HT-29 (cell line): ENCODE measurements around the gene MIDN. TPM values are rescaled to one million over a fixed set of nuclear protein-coding genes. Genes with fewer than 3 reads are reported as not detected.
A peak's percentile ranks its signal among the peaks of the same experiment; 100 is the strongest.

Experiments
- DNase-seq: peaks from one replicate; pipeline ENCODE4 v3.0.0-alpha.2; 2015; ENCODE audit warnings: low spot score
- total RNA-seq: library from RNA; depleted of rRNA; stranded (reverse); fragments of >200 nt; shearing (Covaris generic); gene quantifications from 2 replicates; pipeline ENCODE4 v1.2.3, GENCODE V29; 2014

Gene MIDN
- total RNA-seq, 1 experiment from 2014 or later = 38.6 TPM

DNA sequence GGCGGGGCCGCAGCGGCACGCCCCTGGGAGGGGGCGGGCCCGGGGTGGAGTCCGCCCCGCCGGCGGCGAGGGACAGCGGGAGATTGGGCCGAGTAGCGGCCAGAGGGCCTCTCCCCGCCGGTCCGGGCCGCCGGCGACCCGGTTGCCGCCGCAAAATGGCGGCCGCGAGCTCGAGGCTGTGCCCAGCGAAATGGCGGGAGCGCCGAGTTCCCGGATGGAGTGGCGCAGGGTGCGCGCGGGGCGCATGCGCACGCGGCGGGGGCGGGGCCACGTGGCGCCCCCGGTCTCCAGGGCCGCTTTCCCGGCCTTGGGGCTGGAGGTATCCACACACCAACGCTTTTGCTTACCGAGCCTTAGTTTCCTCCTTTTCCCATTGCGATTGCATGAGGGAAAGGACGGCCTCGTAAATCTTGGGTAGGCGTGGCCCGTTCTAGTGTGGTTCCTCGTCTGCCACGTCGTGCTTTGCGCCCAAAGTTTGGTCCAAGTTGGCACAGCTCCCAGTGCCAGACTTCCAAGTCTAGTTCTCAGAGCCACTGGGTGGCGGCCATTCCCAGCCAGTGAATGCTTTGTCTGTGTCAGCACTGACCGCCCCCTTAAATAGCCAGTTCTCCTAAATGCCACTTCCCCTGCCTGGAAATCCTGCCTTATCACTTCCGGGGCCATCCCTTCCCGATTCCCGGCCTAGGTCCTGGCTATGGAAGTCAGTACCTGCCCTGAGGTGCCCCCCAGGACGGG is 21.3 kb downstream of the MIDN start:
- DNase-seq = peak; percentile 86

DNA sequence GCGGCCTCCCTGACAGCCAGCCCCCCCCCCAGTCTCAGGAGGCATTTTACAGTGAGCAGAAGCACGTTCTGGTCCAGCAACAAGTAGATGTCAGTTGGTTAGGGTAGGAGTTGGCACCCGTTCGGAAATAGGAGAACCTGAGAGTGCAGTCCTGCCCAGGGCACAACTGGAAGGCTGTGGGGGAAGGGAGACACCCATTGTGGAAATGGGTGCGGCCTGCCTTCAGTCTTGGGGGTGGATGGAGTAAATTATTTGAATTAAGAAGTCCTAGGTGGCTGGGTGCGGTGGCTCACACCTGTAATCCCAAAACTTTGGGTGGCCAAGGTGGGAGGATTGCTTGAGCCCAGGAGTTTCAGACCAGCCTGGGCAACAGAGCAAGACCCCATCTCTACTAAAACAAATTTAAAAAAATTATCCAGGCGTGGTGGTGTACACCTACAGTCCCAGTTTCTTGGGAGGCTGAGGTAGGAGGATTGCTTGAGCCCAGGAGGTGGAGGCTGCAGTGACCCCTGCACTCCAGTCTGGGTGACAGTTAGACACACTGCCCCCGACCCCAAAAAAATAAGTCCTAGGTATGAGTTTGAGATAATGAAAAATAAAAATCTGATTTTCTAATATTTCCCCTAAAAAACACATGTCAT is 21.9 kb downstream of the MIDN start:
- no peak for DNase-seq

DNA sequence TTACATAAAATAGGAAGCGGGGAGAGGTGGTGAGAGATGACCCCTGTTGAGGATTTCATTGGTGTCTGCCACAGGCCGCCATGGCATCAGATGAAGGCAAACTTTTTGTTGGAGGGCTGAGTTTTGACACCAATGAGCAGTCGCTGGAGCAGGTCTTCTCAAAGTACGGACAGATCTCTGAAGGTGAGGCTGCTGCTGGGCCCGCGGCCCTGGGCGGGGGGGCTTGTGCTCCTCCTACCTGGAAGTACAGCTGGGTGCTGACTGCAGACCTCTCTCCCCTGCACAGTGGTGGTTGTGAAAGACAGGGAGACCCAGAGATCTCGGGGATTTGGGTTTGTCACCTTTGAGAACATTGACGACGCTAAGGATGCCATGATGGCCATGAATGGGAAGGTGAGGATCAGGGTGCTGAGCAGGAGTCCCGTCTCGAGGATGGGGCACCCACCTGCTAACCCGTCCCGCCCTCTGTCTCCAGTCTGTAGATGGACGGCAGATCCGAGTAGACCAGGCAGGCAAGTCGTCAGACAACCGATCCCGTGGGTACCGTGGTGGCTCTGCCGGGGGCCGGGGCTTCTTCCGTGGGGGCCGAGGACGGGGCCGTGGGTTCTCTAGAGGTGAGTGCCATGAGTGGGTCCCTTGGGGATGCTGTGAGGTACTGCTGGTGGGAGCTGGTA is 22.6 kb downstream of the MIDN start:
- DNase-seq = no peak

DNA sequence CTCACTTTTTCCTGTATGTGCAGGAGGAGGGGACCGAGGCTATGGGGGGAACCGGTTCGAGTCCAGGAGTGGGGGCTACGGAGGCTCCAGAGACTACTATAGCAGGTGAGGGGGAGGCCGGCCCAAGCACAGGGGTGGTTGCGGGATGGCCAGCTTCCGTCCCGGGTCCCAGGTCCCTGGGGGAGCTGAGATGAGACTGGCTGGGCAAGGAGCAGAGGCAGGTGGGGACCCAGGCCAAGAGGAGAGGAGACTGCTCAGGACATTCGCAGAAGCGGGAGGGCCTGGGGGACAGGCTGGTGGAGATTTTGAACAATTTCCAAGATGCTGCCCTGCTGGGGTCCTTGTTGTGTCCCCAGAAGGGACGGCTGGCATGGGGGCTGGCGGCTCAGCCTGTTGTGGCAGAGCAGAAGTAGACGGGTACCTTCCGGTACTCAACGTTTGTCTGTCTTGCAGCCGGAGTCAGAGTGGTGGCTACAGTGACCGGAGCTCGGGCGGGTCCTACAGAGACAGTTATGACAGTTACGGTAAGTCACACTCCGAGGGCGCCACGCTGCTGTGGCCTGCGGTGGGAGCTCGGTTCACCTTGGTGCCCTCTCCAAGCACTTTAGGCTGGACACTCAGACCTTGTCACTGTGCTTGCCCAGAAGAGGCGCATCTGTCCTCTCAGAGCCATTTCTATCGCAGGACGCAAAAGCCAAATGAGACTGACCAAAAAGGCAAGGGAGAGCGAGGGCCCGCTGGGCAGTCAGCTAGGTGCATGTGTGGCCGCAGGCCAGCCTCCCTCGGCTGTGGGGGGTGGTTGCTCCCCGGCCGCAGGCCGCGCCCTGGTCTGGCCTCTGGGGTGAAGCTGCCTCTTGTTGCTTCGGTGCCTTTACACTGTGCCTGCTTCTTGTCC is 23.4 kb downstream of the MIDN start:
- no peak for DNase-seq

DNA sequence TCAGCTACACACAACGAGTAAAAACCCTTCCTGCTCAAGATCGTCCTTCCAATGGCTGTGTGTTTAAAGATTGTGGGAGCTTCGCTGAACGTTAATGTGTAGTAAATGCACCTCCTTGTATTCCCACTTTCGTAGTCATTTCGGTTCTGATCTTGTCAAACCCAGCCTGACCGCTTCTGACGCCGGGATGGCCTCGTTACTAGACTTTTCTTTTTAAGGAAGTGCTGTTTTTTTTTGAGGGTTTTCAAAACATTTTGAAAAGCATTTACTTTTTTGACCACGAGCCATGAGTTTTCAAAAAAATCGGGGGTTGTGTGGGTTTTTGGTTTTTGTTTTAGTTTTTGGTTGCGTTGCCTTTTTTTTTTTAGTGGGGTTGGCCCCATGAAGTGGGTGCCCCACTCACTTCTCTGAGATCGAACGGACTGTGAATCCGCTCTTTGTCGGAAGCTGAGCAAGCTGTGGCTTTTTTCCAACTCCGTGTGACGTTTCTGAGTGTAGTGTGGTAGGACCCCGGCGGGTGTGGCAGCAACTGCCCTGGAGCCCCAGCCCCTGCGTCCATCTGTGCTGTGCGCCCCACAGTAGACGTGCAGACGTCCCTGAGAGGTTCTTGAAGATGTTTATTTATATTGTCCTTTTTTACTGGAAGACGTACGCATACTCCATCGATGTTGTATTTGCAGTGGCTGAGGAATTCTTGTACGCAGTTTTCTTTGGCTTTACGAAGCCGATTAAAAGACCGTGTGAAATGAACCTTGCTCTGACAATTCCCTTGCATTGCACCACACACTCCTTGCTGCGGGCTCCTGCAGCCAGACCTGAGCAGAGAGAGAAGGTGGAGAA is 24.3 kb downstream of the MIDN start:
- no peak for DNase-seq

DNA sequence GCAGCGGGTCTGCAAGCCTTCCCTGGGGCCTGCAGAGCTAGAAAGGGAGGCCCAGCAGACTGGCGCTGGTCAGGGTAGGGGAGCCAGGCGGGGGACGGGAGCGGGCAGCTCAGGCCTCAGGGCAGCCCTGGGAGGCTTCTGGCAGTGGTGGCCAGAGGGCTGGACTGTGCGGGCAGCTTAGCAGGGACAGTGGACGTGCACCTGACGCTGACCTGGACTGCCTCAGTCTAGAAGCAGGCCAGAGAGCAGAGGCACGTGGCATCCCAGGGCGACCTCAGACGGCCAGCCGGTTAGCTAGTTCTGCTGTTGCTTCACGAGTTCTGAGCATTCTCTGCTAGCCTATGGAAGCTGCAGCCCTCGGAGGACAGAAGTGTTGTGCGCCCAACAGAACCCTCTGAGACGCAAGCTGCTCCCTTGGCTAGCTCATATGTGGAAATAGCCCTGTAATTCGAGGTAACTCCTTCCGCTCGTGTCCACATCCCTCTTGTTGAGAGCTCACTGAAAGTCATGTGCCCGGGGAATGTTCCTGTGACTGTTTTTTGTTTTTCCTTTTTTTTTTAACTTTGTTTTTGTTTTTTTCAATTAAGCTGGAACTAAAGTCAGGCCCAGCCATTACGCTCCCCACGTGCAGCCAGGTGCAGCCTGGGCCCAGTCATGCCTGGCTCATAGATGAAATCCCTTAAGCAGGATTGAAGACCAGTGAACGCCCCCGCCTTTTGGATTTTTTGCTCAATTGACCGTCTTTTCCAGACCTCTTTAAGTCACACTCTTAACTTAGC is 25.1 kb downstream of the MIDN start:
- DNase-seq = no peak

DNA sequence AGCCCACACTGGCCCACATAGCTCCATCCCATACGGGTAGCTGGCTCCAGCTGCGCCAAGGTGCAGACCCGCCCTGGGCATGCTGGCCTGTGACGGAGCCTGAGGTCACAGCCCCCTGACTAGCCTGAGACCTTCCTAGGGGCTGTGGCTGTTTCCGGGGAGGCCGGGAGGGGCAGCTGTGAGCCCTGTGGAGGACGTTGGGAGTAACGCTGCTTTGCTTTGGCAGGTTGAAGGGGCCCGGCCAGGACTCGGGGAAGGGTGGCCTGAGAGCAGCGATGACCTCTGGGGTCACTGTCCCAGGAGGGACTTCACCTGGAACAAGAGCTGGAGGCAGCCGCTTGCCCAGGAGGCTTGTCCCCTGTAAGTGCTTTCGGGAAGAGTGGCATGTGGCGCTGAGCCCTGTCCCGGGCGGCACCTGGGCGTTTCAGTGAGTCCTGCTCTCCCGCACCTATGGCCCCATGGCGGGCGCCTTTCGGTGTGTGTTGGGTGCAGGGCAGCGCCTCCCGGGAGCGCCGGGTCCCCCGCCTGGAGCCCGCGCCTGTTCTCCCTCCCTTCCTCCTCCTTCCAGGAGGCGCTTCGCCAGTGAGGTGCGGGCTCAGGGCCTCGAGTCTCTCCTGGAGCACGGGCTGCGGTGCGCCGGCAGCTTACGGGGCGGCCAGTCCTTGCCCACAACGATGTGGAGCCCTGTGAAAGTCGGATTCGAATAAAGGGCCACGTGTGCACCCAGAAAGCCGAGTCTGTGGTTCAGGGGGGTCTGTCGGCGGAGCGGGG is 25.9 kb downstream of the MIDN start:
- no peak for DNase-seq

DNA sequence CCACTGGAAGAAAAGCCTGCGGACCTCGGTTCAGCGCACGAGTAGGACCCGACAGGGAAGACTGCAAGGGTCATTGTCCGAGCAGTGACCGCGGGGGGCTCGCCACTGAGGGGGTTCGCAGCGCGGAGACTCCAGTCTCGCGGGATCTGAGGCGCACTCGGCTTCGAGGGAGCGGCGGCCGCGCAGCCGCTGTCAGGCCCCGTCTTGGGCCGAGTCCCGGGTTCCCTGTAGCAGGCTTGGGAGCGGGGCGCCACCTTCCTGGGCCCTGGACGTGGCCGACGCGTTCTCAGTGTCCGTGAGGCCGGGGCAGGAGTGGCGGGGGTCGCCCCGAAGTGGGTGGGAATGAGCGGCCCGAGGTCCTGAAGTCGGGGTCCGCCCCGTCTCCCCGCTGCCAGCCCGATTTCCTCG is 26.5 kb downstream of the MIDN start:
- DNase-seq = no peak

DNA sequence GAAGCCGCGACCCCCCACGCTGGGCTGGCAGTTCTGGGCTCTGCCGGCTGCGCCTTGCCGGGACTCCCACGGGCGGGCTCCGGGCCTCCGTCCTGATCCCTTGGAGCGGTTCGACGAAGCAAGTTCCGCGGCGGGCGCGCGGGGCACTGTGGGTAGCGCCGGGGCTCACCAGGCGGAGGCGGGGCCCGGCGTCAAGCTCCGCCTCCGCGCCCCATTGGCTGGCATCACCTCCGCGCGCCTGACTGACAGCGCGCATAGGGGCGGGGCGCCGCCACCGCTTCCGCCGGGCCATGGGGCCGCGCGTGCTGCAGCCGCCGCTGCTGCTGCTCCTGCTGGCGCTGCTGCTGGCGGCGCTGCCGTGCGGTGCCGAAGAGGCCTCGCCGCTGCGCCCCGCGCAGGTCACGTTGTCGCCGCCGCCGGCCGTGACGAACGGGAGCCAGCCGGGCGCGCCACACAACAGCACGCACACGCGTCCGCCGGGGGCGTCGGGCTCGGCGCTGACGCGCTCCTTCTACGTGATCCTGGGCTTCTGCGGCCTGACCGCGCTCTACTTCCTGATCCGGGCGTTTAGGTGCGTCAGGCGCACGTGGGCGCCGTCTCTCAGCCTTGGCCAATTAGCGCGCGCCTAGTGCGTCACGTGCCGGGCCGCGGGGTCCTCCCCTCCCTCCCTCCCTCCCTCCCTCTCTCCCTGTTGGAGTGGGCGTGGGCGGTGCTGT is 27.0 kb downstream of the MIDN start, which contains the start of gene FAM174C:
Gene FAM174C (plus strand): TSS at position 271 of the 716 bp plus-strand sequence. CDS start 20 bp downstream, at position 291.
- DNase-seq = peak; percentile 93

DNA sequence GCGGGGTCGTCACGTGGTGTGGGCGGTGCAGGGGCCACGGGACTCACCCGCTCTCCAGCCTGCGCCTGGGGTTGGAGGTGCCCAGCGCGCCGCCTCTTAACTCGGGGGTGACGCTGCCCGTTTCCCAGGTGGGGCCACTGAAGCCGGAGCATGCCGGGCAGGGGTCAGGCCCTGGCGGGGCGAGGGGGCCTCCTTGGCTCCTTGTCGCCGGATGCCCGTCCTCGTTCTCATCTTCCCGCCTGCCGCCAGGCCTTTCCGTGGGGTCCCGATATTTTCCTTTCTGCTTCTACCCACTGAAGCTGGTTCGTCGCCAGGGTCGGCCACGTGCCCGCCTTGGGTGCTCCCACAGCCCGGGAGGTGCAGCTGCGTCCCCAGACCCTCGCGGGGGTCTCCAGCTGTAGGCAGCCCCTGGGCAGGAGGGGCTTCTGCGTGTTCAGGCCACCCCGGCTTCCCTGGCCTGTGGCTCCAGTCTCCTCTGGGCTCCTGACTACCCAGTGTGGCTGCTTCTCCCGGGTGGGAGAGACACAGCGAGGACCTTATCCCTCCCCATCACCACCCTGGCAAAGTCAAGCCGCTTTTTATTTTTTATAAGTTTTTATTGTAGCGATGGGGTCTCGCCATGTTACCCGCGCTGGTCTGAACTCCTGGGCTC is 27.7 kb downstream of the MIDN start:
- DNase-seq = no peak

DNA sequence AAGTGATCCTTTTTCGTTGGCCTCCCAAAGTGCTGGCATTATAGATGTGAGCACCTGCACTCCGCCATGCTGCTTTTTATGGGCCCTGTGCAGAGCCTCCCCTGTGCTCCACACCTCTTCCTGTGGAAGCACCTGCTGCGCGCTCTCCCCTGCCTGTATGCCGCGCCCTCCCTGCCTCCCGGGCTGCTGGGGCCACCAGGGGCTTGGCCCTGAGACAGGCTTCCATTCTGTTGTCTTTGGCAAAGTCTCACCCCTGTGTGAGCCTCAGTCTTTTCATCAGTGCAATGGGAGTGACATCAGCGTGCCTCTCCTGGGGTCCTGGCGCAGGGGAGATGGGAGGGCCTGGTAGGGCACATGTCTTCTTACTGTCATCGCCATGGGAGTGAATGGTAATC is 28.2 kb downstream of the MIDN start:
- no peak for DNase-seq

DNA sequence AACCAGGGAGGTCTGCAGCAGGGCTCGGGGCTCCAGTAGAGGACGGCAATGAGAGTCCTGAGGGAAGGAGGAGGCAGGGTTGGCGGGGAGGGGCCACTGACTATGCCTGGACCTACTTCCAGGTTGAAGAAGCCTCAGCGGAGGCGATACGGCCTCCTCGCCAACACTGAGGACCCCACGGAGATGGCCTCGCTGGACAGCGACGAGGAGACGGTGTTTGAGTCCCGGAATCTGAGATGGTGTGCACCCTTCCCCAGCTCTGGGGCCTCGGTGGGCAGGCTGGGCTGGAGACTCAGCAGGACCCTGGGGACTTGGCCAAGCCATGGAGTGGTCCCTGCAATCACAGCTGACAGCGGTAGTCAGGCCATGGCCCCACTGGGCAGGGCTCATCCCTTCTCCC is 28.7 kb downstream of the MIDN start:
- no peak for DNase-seq

DNA sequence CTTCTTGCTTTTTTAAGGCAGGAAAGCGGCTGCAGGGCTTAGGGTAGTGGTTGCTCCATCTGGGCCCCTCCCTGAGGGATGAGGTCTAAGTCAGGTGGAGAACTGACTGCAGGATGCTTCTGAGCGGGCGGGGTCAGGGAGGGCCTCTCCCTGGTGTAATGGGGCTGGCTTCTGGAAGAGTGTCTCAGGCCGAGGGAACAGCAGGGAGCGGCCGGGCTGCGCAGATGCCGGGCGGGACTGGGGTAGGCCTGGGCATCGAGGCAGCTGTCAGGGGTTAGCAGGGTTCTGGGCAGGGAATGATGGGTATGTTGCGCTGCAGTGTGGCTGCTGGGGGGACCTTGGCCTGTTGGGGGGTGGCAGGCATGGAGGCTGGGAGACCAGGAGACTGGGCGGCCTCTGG is 29.7 kb downstream of the MIDN start:
- no peak for DNase-seq

DNA sequence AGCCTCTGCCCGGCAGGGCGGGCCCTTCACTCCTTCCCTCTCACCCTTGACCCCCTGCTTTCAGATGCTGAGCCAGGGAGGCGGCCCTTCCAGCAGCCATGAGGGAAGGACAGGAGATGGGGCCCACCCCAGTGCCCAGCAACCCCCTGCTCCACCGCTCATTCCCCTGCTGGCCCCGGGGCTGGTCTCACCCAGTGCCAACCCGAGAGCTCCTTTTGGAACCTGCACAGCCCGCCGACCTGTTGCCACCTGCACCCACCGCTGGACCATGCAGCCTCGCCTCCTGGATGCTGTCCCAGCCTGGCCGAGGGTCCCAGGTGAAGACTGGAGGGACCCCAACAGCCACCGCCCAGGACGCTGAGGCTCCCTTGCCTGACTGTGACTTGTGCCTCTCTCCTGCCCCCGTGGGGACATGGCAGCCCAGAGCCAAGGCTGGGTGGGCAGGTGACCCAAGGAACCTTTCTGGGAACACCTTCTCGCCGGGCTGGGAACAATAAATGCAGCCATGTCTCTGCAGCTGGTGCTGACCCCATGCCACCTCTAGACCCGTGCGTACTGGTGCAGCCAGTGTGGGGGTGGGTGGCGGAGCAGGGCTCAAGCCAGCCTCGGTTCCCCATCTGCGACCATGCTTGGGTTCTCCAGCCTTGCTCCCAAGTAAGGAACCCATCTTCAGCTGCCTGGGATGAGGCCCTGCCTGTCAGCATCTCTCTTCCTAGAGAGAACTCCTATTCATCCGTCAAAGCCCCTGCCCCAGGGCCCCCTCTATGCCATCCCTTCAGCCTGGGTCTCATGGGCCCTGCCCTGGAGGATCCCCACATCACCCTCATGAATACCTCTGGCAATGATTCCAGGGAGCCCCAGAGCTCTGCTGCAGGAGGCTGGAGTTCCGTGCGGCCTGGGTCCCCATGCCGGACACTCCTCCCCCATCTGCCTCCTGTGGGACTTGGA is 30.6 kb downstream of the MIDN start:
- no peak for DNase-seq

DNA sequence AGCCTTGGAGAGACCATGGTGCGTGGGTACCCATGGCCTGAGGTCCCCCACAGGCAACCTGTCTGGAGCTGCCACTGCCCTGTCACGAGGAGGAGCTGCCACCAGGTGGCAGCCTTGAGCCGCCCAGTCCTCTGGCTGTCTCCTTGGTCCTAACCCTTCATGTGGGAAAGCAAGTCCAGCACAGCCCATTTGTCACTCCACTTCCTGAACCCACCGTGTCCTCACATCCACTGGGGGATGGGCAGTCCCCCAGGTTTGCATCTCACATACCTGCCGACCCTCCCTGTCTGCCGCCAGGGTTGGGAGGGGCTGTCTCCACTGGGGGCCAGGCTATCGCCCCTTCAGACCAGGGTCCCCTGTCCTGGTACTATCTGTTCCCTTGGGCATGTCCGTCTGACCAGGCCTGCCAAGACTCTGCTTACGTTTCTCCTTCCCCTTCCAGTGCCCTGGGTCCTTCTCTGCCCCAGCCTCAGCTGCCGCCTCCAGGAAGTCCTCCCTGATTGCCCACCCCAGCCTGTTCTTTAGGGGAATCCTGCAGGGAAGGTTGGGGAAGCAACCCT is 31.5 kb downstream of the MIDN start:
- peak; percentile 91 for DNase-seq
